GM18951 (cell line): ENCODE results near the gene ADD3.

Experiments
- POLR2A ChIP-seq: IDR thresholded peaks from 4 replicates; pipeline ENCODE4 v1.6.1; 2011; ENCODE audit warnings: mild to moderate bottlenecking; ENCODE audit not compliant: insufficient read length, insufficient read depth; ENCODE audit errors: extremely low read depth
- in situ Hi-C: fragments of 300-500 bp; cut with MboI; formaldehyde crosslinking; loops from one replicate; pipeline ENCODE4 v1.12.0; 2022; ENCODE audit warnings: low sequenced_read_pairs, mixed read lengths, inconsistent platforms; ENCODE audit not compliant: unreplicated experiment

Gene ADD3

GRCh38 chr10:110069502-110069982 lies 61.8 kb downstream of the ADD3 start:
- in situ Hi-C loops, result no loop called here
- TF ChIP-seq POLR2A, result no peak

DNA sequence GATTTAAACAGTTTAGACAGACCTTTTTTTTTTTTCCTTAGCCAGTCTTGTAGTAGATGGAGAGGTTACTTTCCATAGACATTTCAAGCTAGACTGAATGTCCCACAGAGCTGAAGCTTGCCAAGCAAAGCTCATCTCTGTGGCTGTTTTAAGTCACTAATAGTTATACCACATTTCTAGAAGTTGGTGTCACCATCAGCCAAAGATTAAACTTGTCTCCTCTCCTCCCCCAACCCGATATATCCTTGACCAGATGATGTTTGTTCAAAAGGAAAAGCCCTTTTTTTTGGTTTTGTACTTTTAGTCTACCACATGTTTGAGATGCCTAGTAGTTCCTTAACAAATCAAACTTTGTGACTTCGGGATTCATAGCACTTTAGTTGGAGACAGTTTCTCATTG lies 66.1 kb downstream of the ADD3 start:
- in situ Hi-C loops, result no loop called here
- TF ChIP-seq POLR2A, result no peak

DNA sequence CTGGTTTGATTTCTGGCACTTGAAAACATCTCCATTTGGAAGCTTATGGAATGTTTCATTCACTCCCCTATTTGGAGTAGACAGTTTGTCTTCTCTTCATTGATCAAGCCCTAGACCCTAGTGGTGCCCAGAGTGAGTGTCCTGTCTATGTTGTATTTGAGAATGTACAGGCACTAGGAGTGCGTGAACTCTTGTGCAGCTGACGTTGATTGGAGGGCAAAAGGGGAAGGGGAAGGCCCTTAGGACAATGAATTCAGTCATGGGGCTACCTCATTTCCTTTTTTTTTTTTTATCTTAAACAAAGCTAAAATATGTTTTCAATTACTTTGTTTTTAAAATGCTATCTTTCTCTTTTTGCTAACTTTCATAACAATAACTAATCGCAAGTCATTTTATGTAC lies 66.5 kb downstream of the ADD3 start:
- in situ Hi-C loops, result no loop called here
- TF ChIP-seq POLR2A, result no peak

GRCh38 chr10:110074758-110075671 lies 67.2 kb downstream of the ADD3 start:
- no peak for TF ChIP-seq POLR2A
- in situ Hi-C loops, result no loop called here

DNA sequence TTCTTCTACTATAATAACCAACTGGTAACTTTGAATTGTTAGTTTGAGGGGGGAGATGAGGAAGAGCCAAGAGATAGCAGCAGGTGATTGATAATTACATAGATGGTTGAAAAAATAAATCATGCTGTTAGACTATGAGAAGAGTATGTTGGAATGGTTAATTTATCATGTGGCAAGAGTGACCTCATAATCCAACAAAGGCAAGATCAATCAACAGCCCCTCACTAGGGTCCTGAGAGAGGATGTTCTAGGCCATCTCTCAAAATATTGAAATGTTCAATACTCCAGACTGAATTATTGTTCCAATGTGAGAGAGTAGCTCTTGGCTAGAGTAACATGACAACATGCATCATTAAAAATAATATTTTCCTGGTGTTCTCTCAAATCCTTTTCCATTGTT lies 67.9 kb downstream of the ADD3 start:
- in situ Hi-C loops, result no loop called here
- no peak for TF ChIP-seq POLR2A

- TF ChIP-seq POLR2A, result no peak
- in situ Hi-C loops, result no loop called here
These were observed 69.0 kb downstream of the ADD3 start for GRCh38 chr10:110076559-110077318.

DNA sequence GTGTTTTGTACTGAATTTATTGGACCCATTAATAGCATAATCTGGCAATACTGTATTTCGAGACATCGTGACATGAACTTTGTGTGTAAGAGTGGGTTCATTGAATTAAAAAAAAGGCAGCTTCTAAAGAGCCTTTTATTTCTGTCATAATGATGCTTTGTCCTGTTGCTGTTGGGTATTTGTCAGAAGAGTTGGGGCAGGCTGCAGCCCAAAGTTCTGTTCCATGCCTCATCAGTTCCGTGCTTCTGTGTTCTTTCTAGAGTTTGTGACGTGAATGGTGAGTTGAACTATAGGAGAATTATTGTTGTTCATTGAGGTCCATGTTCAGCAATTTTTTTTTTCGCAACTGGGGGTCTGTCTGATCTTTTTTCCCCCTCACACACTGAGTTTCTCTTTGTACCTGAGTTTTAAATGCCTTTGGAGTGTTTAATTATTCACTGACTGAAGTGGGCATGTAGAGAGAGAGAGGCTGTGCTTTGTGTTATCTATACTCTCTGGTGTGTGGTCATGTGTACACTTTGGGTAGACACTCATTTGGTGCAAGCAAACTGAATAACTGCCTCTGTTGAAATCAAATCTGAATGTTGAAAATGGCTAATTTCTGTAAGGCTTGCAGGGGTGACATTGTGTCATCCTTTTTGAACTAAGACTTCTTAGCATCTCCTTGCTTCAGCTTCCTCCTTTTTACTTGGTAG lies 69.8 kb downstream of the ADD3 start:
- TF ChIP-seq POLR2A, result no peak
- in situ Hi-C loops, result no loop called here

DNA sequence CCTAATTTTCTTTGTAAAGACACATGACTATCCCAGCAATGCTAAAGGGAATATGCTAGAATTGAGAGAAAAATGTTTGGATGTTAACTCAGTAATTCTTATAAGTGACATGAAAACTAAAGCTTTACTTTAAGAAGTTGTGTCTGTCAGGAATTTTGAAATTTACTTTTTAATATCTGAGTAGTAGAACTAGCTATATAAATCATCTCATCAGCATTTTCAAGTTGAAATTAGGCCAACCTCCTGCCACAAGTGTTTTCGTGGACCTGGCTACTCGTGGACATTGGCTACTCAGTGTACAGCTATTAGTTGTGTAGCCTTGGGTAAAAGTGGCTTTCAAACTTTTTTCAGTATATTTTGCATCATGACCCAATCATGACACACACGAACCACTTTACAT lies 70.5 kb downstream of the ADD3 start:
- in situ Hi-C loops, result no loop called here
- no peak for TF ChIP-seq POLR2A

DNA sequence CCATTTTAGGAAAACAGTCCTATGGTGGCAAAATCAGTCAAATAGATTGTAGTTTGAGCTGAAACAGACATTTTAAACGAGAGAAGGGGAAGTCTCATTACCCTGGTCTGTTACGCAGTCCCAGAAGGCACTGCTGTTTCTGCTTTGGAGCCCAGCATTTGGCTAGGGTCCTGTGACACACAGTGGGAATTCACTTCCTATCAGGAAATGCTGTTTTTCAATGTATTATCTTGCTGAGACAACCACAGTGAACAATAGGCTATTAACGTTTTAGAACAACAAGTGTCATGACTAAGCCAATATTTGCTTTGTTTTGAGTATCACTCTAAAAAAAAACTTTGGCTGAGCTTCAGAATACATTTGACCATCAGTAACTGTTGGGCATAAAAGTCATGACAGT lies 74.1 kb downstream of the ADD3 start:
- in situ Hi-C loops, result no loop called here
- TF ChIP-seq POLR2A, result no peak

GRCh38 chr10:110083884-110084283 lies 76.1 kb downstream of the ADD3 start:
- in situ Hi-C loops, result no loop called here

GRCh38 chr10:110087682-110088081 lies 79.9 kb downstream of the ADD3 start:
- in situ Hi-C loops, result no loop called here
- no peak for TF ChIP-seq POLR2A

More at GRCh38 chr10:110083884-110084283, 76.1 kb downstream of the ADD3 start:
- no peak for TF ChIP-seq POLR2A

DNA sequence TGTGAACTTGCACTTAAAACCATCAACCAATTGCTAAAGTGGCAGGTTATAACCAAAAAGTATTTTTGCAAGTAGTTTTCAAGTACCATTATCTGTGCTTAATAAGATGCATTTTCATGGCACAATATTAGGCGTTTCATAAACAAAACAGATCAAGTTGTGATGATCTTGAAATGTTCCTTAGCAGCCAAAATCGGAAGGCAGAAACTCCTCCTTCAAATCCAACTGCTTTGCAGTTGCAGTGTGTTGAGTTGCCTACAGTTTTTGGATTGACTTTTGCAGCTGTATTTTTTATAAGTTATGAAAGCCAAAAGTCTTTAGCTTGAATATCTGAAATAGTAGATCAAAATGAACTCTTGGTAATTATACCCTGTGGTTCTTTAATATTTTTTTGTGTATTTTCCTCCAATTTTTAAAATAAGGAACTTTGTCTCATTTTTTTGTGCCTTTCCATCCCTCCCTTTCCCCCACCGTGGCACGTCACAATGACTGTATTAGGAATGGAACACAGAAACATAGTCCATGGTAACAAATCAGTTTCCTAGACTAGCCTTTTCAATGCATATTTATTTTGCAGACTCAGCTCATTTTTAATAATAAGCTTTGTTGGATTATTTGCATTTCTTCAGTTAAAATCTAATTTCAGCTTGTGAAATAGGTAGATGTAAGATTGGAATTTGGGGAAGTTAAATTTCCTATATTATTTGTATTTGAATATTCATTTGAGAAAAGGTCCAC lies 80.8 kb downstream of the ADD3 start:
- no peak for TF ChIP-seq POLR2A
- in situ Hi-C loops, result no loop called here
